ENCODE data around the gene BICRAL.

DNA sequence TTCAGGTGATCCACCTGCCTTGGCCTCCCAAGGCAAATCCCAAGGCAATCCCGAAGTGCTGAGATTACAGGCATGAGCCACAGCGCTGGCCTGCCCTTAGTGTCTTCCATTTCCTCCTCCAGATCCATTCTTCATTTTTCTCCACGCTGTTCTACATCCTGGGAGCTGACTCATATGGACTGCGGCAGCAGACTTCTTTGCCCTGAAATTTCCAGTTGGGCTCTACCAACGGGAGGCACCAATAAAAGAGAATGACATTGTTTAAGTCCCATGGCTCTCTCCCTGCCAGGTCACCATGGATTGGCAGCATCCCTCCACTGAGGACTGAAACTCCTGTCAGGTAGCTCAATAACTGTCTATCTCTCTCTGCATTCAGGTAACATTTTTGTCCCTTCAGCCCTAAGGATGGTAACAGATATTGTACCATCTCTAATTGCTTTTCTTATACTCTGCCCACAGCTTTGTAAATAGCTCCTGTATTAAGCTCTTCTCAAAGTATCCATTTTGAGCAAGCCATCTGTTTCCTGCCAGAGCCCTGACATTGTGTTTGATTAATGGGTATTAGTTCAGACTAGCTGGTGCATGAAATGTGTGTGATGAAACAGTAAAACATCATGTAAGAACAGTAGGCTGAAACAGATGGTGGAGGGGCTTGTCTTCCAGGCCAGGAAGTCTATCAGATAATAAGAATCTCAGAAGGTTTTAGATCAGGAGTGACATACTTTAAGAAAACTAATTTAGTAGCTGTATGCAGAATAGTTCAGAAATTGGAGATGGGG lies 39.5 kb upstream of the BICRAL start:
- TF ChIP-seq SIN3A (IDR thresholded peaks at IDR 0.05; ENCODE audit: borderline replicate concordance, insufficient read depth, low read length): no peak
- no peak for TF ChIP-seq POLR2AphosphoS5 (IDR thresholded peaks at IDR 0.05; ENCODE audit: low read depth, low read length)

Data from PFSK-1 (cell line).